HEK293T (cell line): ENCODE results near the gene ALDH3A2.

ENCODE experiments used
- ARNT ChIP-seq: fragments of 450-650 bp; IDR thresholded peaks from 2 replicates; pipeline ENCODE4 v1.6.1; 2017; ENCODE audit warnings: mild to moderate bottlenecking
- BHLHE40 ChIP-seq: fragments of 450-650 bp; IDR thresholded peaks from 2 replicates; pipeline ENCODE4 v1.6.1; 2016; ENCODE audit warnings: mild to moderate bottlenecking, moderate library complexity, borderline replicate concordance
- ELF4 ChIP-seq: fragments of 450-650 bp; IDR thresholded peaks from 2 replicates; pipeline ENCODE4 v1.6.1; 2017; ENCODE audit warnings: antibody characterized with exemption
- FOXK2 ChIP-seq: fragments of 450-650 bp; IDR thresholded peaks from 2 replicates; pipeline ENCODE4 v1.6.1; 2016; ENCODE audit warnings: mild to moderate bottlenecking
- NFRKB ChIP-seq: fragments of 450-650 bp; IDR thresholded peaks from 2 replicates; pipeline ENCODE4 v1.6.1; 2016; ENCODE audit warnings: mild to moderate bottlenecking, moderate library complexity
- SP1 ChIP-seq: fragments of 450-650 bp; IDR thresholded peaks from 2 replicates; pipeline ENCODE4 v1.6.1; 2017
- TARDBP ChIP-seq: fragments of 450-650 bp; IDR thresholded peaks from 2 replicates; pipeline ENCODE4 v1.6.1; 2016

DNA sequence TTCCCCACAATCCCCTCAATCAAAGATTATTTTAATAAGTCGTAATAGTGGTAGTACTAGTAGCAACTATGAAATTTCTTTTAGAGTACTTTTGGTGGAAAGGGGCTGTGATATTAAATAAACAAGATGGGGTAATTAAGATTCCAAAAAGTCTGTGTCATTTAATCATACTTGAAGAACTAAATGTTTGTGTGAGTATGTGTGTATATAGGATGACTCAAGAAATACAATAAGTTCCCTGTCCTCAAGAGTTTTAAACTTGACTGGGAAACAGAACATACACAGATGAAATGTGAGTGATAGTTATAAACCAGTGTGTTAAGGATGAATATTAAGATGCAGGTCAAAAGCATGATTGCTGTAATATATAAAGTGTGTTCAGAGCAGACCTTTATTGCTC lies 2.3 kb downstream of the ALDH3A2 start:
- TF ChIP-seq BHLHE40 (no peak), TARDBP (no peak), SP1 (no peak), NFRKB (no peak), ELF4 (no peak), ARNT (no peak), FOXK2 (no peak)
